CD4-positive, CD25-positive, alpha-beta regulatory T cell (primary cell): Measurements from ENCODE around the gene AGXT. TPM values are rescaled to one million over a fixed set of nuclear protein-coding genes. Genes with fewer than 3 reads are reported as not detected.

Experiments
- ATAC-seq, 2 donors: fragments of 150-1000 bp; cut with Tn5 transposase; one replicate each; pipeline ENCODE4 v1.10.0; 2021; ENCODE audit warnings: low read depth in 2 of 2, moderate number of reproducible peaks in 2 of 2, moderate library complexity in 1 of 2
- DNase-seq, 3 donors: peaks; one replicate each; pipeline versions ENCODE4 v3.0.0 to v3.0.0-alpha.2; 2012 to 2022; ENCODE audit warnings: mixed read lengths in 1 of 3
- H3K27ac ChIP-seq: one replicate; pipeline ENCODE4 v1.7.0; 2013; ENCODE audit warnings: mild to moderate bottlenecking, low read length; ENCODE audit not compliant: insufficient read depth, poor library complexity, severe bottlenecking
- H3K27me3 ChIP-seq: one replicate; pipeline ENCODE4 v1.7.0; 2013; ENCODE audit warnings: low read length; ENCODE audit not compliant: control insufficient read depth, insufficient read depth
- H3K36me3 ChIP-seq: one replicate; pipeline ENCODE4 v1.7.0; 2013; ENCODE audit warnings: mild to moderate bottlenecking, low read length, moderate library complexity; ENCODE audit not compliant: control insufficient read depth, insufficient read depth
- H3K4me1 ChIP-seq: 2 replicates; pipeline ENCODE4 v1.7.0; 2013; ENCODE audit warnings: mild to moderate bottlenecking, low read length; ENCODE audit not compliant: insufficient read depth, control insufficient read depth, poor library complexity, severe bottlenecking
- H3K4me3 ChIP-seq: one replicate; pipeline ENCODE4 v1.7.0; 2013; ENCODE audit warnings: low read depth, mild to moderate bottlenecking, low read length, moderate library complexity
- H3K9me3 ChIP-seq, 2 experiments: 1 replicate in 1 of 2; 2 replicates in 1 of 2; pipeline ENCODE4 v1.7.0; 2013; ENCODE audit warnings: low read length in 2 of 2, mild to moderate bottlenecking in 1 of 2, moderate library complexity in 1 of 2; ENCODE audit not compliant: control insufficient read depth in 2 of 2
- H3K27ac Mint-ChIP-seq, 3 donors: one replicate each; pipeline ENCODE4 v1.8.0; 2020 to 2022; ENCODE audit warnings: mild to moderate bottlenecking in 3 of 3, mixed read lengths in 3 of 3, moderate library complexity in 2 of 3
- H3K27me3 Mint-ChIP-seq: one replicate; pipeline ENCODE4 v1.8.0; 2022; ENCODE audit warnings: mild to moderate bottlenecking, mixed read lengths
- H3K36me3 Mint-ChIP-seq: one replicate; pipeline ENCODE4 v1.8.0; 2020; ENCODE audit warnings: mixed read lengths
- H3K4me1 Mint-ChIP-seq, 4 donors: one replicate each; pipeline ENCODE4 v1.8.0; 2020 to 2022; ENCODE audit warnings: mixed read lengths in 4 of 4, mild to moderate bottlenecking in 1 of 4
- H3K4me3 Mint-ChIP-seq, 4 donors: one replicate each; pipeline ENCODE4 v1.8.0; 2020 to 2022; ENCODE audit warnings: mild to moderate bottlenecking in 4 of 4, mixed read lengths in 4 of 4, moderate library complexity in 3 of 4
- H3K9me3 Mint-ChIP-seq, 7 donors: one replicate each; pipeline ENCODE4 v1.8.0; 2020 to 2022; ENCODE audit warnings: mixed read lengths in 7 of 7, mild to moderate bottlenecking in 3 of 7, moderate library complexity in 2 of 7
- polyA plus RNA-seq, 4 donors: library from polyadenylated mRNA; unstranded; fragments of 300-500 nt; fragmentation: Illumina TruSeq; gene quantifications; one replicate each; pipeline ENCODE4 v1.2.3, GENCODE V29; 2021
- total RNA-seq: library from RNA; stranded (reverse); gene quantifications from one replicate; pipeline ENCODE4 v1.2.3, GENCODE V29; 2022

AGXT gene
- total and polyA plus RNA-seq, 5 donors from 2014 or later: not detected

- Histone ChIP-seq H3K36me3 (no peaks in the 10 kb centered on the region), H3K4me1 (no peaks in the 10 kb centered on the region), H3K4me3 (no peak overlapping the region), H3K9me3 (no peaks in the 10 kb centered on the region), H3K27me3 (no peaks in the 10 kb centered on the region), H3K27ac (no peak overlapping the region)
- Mint-ChIP-seq H3K36me3 (no peaks in the 10 kb centered on the region), H3K4me1 (no peaks in the 10 kb centered on the region), H3K27ac (no peak overlapping the region), H3K9me3 (peaks cover 0 to 1% (median 0%) of the 10 kb centered on the region in 7 donors), H3K27me3 (peaks cover 8% of the 10 kb centered on the region), H3K4me3 (no peak overlapping the region)
- ATAC-seq (no peak), DNase-seq (no peak)
Observed at GRCh38 chr2:240869109-240869955, 708 bp downstream of the AGXT start.

GRCh38 chr2:240869956-240870875 lies 1.6 kb downstream of the AGXT start:
- no peaks in the 10 kb centered on the region for H3K9me3 ChIP-seq
- Mint-ChIP-seq H3K27me3 (peaks cover 8% of the 10 kb centered on the region), H3K27ac (no peak overlapping the region), H3K4me1 (no peaks in the 10 kb centered on the region), H3K4me3 (no peak overlapping the region), H3K36me3 (no peaks in the 10 kb centered on the region), H3K9me3 (peaks cover 0 to 1% (median 0%) of the 10 kb centered on the region in 7 donors)
- H3K27me3 ChIP-seq: no peaks in the 10 kb centered on the region
- H3K4me3 ChIP-seq: no peak overlapping the region
- ATAC-seq (no peak), DNase-seq (no peak)
- H3K4me1 ChIP-seq: no peaks in the 10 kb centered on the region
- no peak overlapping the region for H3K27ac ChIP-seq
- no peaks in the 10 kb centered on the region for H3K36me3 ChIP-seq

- peaks cover 3% of the 10 kb centered on the region for H3K27me3 Mint-ChIP-seq
- no peaks in the 10 kb centered on the region for H3K9me3 ChIP-seq
- no peaks in the 10 kb centered on the region for H3K27me3 ChIP-seq
- no peaks in the 10 kb centered on the region for H3K36me3 Mint-ChIP-seq
- no peak overlapping the region for H3K27ac Mint-ChIP-seq
- H3K4me3 ChIP-seq: no peak overlapping the region
- H3K27ac ChIP-seq: no peak overlapping the region
- H3K9me3 Mint-ChIP-seq: peaks cover 0 to 1% (median 0%) of the 10 kb centered on the region in 7 donors
- H3K4me1 Mint-ChIP-seq: no peaks in the 10 kb centered on the region
- no peaks in the 10 kb centered on the region for H3K36me3 ChIP-seq
- ATAC-seq (no peak), DNase-seq (no peak)
- no peaks in the 10 kb centered on the region for H3K4me1 ChIP-seq
- H3K4me3 Mint-ChIP-seq: no peak overlapping the region
Observed at GRCh38 chr2:240871071-240871958, 2.7 kb downstream of the AGXT start.

- H3K4me1 ChIP-seq: no peaks in the 10 kb centered on the region
- no peak overlapping the region for H3K4me3 Mint-ChIP-seq
- H3K9me3 Mint-ChIP-seq: no peaks in the 10 kb centered on the region
- H3K4me1 Mint-ChIP-seq: no peaks in the 10 kb centered on the region
- DNase-seq (no peak), ATAC-seq (no peak)
- H3K36me3 ChIP-seq: no peaks in the 10 kb centered on the region
- H3K4me3 ChIP-seq: no peak overlapping the region
- H3K36me3 Mint-ChIP-seq: no peaks in the 10 kb centered on the region
- H3K27ac ChIP-seq: no peak overlapping the region
- no peaks in the 10 kb centered on the region for H3K27me3 Mint-ChIP-seq
- H3K9me3 ChIP-seq: no peaks in the 10 kb centered on the region
- no peak overlapping the region for H3K27ac Mint-ChIP-seq
- no peaks in the 10 kb centered on the region for H3K27me3 ChIP-seq
Observed at GRCh38 chr2:240872317-240873097, 3.9 kb downstream of the AGXT start.

DNA sequence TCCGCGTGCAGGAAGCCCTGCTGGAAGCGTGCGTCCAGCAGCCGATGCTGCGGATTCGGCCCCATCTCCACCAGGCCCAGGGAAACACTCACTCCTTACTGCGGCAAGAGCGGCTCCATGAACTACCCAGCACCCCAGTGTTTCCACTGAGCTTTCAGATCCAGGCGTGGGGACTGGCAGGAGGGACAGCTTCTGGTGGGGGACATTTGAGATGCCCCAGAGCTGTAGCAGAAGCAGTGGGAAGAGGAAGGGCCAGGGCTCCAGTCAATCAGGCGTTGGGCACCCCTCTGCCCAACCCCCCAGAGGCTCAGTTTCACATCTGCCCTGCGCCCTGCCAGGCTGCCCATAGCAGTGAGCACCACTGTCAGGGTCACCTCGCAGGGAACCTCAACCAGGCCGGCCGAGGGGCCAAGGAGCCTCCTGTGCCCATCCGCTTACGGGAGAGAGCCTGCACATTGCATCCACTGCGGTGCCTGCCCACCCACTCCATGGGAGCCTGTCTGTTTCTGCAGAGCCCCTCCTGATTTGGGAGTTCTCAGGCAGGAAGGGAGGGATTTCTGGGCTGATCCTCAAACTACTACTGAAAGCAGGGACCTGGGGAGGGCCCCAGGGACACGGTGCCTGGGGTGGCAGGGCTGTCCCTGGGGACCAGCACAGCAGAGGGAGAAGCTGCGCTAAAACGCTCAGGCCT lies 4.6 kb downstream of the AGXT start:
- no peaks in the 10 kb centered on the region for H3K9me3 Mint-ChIP-seq
- no peak overlapping the region for H3K27ac ChIP-seq
- H3K27me3 ChIP-seq: no peaks in the 10 kb centered on the region
- DNase-seq: no peak
- H3K4me1 ChIP-seq: no peaks in the 10 kb centered on the region
- no peak overlapping the region for H3K4me3 Mint-ChIP-seq
- no peaks in the 10 kb centered on the region for H3K4me1 Mint-ChIP-seq
- no peaks in the 10 kb centered on the region for H3K9me3 ChIP-seq
- no peaks in the 10 kb centered on the region for H3K27me3 Mint-ChIP-seq
- H3K36me3 ChIP-seq: no peaks in the 10 kb centered on the region
- no peaks in the 10 kb centered on the region for H3K36me3 Mint-ChIP-seq
- no peak for ATAC-seq
- H3K4me3 ChIP-seq: no peak overlapping the region
- H3K27ac Mint-ChIP-seq: no peak overlapping the region

DNA sequence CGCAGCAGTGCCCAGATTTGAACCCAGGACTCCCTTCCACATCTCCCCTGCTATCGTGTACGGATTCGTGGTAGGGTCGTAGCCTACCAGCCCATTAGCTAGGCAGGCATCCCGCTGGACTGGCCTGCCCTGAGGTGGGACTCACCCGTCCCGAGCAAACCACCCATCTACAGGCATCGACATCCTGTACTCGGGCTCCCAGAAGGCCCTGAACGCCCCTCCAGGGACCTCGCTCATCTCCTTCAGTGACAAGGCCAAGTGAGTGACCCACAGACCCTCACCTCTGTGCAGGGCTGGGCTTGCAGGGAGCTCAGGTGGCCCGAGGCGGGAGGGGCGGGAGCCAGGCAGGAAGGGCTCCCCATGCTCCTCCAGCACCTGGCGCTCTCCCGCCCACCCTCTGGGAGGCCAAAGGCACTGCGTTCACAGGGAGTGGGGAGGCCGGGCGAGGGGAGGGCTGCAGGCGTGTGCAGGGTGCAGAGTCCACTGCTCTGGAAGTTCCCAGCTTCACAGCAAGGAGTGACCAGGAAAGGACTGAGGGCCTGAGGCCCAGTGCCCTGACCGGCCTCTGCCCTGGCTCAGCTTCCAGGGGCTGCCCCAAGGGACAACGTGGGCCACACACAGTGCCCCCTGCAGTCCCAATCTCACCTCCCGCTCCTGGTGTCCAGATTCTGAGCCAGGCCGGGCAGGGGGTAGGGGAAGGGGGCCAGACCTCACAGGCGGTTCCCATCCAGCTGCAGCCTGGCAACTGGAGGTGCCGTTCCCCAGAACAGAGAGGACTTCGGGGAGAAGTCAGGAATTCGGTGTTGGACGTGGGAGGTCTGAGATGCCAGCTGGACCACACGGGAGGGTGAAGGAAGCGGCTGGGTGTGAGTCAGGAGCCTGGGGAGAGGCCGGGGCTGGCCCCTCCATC lies 5.4 kb downstream of the AGXT start:
- Mint-ChIP-seq H3K4me3 (no peak overlapping the region), H3K9me3 (no peaks in the 10 kb centered on the region)

More for the DNA sequence above, 5.4 kb downstream of the AGXT start:
- H3K9me3 ChIP-seq: no peaks in the 10 kb centered on the region
- no peak overlapping the region for H3K4me3 ChIP-seq
- no peaks in the 10 kb centered on the region for H3K4me1 ChIP-seq
- Mint-ChIP-seq H3K27me3 (no peaks in the 10 kb centered on the region), H3K4me1 (no peaks in the 10 kb centered on the region), H3K27ac (no peak overlapping the region), H3K36me3 (no peaks in the 10 kb centered on the region)
- H3K36me3 ChIP-seq: no peaks in the 10 kb centered on the region
- ATAC-seq: no peak
- no peaks in the 10 kb centered on the region for H3K27me3 ChIP-seq
- no peak overlapping the region for H3K27ac ChIP-seq
- no peak for DNase-seq
